WTC11 (cell line): ENCODE data around the gene CHPT1. TPM values are rescaled to one million over a fixed set of nuclear protein-coding genes. Genes with fewer than 3 reads are reported as not detected.

Experiments
- ATAC-seq: fragments of 200-7000 bp; cut with Tn5 transposase; 2 replicates; pipeline ENCODE4 v1.10.0; 2021; ENCODE audit warnings: mild to moderate bottlenecking, moderate library complexity
- CTCF ChIA-PET: fragments of 300-600 bp; sonication (Branson Sonifier 250); formaldehyde crosslinking; loops from one replicate; lab custom pipeline; 2021; ENCODE audit warnings: antibody characterized with exemption; lab: Charles Lee
- POLR2A ChIA-PET: fragments of 350-600 bp; sonication (Branson Sonifier 250); formaldehyde crosslinking; loops from one replicate; lab custom pipeline; 2021; ENCODE audit warnings: antibody characterized with exemption; lab: Charles Lee
- DNase-seq: peaks from one replicate; pipeline ENCODE4 v3.0.0; 2021; ENCODE audit warnings: low spot score
- H3K27ac Mint-ChIP-seq: 2 replicates; pipeline ENCODE4 v1.8.0; 2021; ENCODE audit warnings: mixed read lengths
- H3K27me3 Mint-ChIP-seq: 2 replicates; pipeline ENCODE4 v1.8.0; 2021; ENCODE audit warnings: low read depth, mild to moderate bottlenecking, moderate library complexity, mixed read lengths
- H3K36me3 Mint-ChIP-seq: 2 replicates; pipeline ENCODE4 v1.8.0; 2021; ENCODE audit warnings: mixed read lengths
- H3K4me1 Mint-ChIP-seq: 2 replicates; pipeline ENCODE4 v1.8.0; 2022; ENCODE audit warnings: mixed read lengths
- H3K4me3 Mint-ChIP-seq: 2 replicates; pipeline ENCODE4 v1.8.0; 2021; ENCODE audit warnings: mild to moderate bottlenecking, moderate library complexity, mixed read lengths
- H3K9me3 Mint-ChIP-seq: 2 replicates; pipeline ENCODE4 v1.8.0; 2021; ENCODE audit warnings: mixed read lengths
- ATF1 ChIP-seq: sonication (generic); formaldehyde crosslinking; IDR thresholded peaks from 2 replicates; pipeline ENCODE4 v1.8.1; 2023; ENCODE audit warnings: mild to moderate bottlenecking, moderate library complexity, missing genetic modification reagents
- FOXK1 ChIP-seq: sonication (generic); formaldehyde crosslinking; IDR thresholded peaks from 2 replicates; pipeline ENCODE4 v1.8.0; 2022; ENCODE audit warnings: mild to moderate bottlenecking, moderate library complexity, missing genetic modification reagents
- SMAD3 ChIP-seq: sonication (generic); formaldehyde crosslinking; IDR thresholded peaks from 2 replicates; pipeline ENCODE4 v1.8.0; 2022; ENCODE audit warnings: missing genetic modification reagents, mild to moderate bottlenecking, borderline replicate concordance
- SP1 ChIP-seq: sonication (generic); formaldehyde crosslinking; conservative IDR thresholded peaks from 2 replicates; pipeline ENCODE4 v1.8.1; 2022; ENCODE audit warnings: missing genetic modification reagents
- TEAD1 ChIP-seq: sonication (generic); formaldehyde crosslinking; IDR thresholded peaks from 2 replicates; pipeline ENCODE4 v1.8.0; 2022; ENCODE audit warnings: mild to moderate bottlenecking, missing genetic modification reagents
- TEAD4 ChIP-seq: sonication (generic); formaldehyde crosslinking; IDR thresholded peaks from 2 replicates; pipeline ENCODE4 v1.8.0; 2022; ENCODE audit warnings: mild to moderate bottlenecking, missing genetic modification reagents
- ZNF232 ChIP-seq: sonication (generic); formaldehyde crosslinking; IDR thresholded peaks from 2 replicates; pipeline ENCODE4 v1.8.0; 2022; ENCODE audit warnings: mild to moderate bottlenecking, missing genetic modification reagents
- ZNF263 ChIP-seq: sonication (generic); formaldehyde crosslinking; IDR thresholded peaks from 2 replicates; pipeline ENCODE4 v1.8.1; 2022; ENCODE audit warnings: low read depth, mild to moderate bottlenecking, moderate library complexity, missing genetic modification reagents
- ZNF671 ChIP-seq: fragments of 250-450 bp; sonication (Bioruptor Pico); IDR thresholded peaks from 2 replicates; pipeline ENCODE4 v1.8.0; 2021; ENCODE audit warnings: mild to moderate bottlenecking
- total RNA-seq: library from RNA; stranded (reverse); gene quantifications from 3 replicates; pipeline ENCODE4 v1.2.3, GENCODE V29; 2021
- TF ChIP-seq, protein P1 (sequence below): sonication (generic); formaldehyde crosslinking; IDR thresholded peaks from 2 replicates; pipeline ENCODE4 v1.8.1; 2022; ENCODE audit warnings: mild to moderate bottlenecking, missing genetic modification reagents, moderate library complexity, borderline replicate concordance
- TF ChIP-seq, protein P2 (sequence below): sonication (generic); formaldehyde crosslinking; IDR thresholded peaks from 2 replicates; pipeline ENCODE4 v1.8.1; 2023; ENCODE audit warnings: mild to moderate bottlenecking, missing genetic modification reagents
- TF ChIP-seq, protein P3 (sequence below): sonication (generic); formaldehyde crosslinking; IDR thresholded peaks from 2 replicates; pipeline ENCODE4 v1.8.0; 2022; ENCODE audit warnings: missing genetic modification reagents
- TF ChIP-seq, protein P4 (sequence below): sonication (generic); formaldehyde crosslinking; IDR thresholded peaks from 2 replicates; pipeline ENCODE4 v1.8.1; 2023; ENCODE audit warnings: mild to moderate bottlenecking, moderate library complexity, missing genetic modification reagents

Gene CHPT1
- total RNA-seq, 1 experiment from 2014 or later: 19.1 TPM

DNA sequence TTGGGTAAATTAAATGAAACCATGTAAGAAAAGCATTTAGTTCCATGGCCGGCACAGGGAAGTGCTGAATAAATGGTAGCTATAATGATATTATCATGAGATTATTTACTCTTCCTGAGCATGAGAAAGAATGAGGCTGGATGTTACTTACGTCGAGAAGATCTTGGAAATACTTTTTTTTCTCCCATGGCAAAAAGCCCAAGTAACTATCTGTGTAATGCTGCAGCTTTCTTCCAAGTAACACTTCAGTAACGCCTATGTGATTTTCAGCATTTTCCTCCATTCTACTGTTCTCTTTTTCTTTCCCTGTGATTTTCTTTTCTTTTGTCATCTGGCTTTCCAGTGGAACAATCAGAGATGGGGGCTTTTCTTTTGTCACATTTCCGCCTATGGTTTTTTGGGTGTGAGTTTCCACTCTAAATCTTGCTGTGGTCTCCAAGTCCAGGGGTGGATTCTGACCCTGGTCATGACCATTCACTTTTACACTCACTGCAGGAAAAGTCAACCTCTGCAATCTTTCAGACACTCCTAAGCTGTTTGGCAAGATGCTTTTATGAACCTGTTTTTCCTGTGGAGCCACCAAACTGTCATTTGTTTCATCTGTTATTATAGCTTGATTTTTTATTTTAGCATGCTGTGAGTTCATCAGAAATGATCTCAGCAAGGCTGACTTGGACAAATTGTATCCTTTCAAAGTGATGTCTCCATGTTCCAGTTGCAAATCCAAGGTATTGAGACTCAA is 66.8 kb downstream of the CHPT1 start (continued):
- TF ChIP-seq, protein P1, sequence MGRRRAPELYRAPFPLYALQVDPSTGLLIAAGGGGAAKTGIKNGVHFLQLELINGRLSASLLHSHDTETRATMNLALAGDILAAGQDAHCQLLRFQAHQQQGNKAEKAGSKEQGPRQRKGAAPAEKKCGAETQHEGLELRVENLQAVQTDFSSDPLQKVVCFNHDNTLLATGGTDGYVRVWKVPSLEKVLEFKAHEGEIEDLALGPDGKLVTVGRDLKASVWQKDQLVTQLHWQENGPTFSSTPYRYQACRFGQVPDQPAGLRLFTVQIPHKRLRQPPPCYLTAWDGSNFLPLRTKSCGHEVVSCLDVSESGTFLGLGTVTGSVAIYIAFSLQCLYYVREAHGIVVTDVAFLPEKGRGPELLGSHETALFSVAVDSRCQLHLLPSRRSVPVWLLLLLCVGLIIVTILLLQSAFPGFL (CRISPR knock-in tag): no peak
- TF ChIP-seq ZNF671 (CRISPR knock-in tag): no peak

DNA sequence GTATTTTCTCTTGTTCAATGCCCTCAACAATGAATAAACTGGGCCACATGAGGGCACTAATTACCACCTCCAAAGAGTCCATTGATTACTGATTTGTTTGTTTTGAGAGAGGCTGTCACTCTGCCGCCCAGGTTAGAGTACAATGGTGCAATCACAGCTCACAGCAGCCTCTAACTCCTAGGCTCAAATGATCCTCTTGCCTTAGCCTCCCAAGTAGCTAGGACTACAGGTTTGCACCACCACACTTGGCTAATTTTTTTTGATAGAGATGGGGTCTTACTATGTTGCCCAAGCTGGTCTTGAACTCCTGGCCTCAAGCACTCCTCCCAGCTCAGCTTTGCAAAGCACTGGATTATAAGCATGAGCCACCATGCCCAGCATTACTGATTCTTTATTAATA is 70.1 kb downstream of the CHPT1 start:
- TF ChIP-seq ZNF232 (CRISPR knock-in tag) (no peak), SMAD3 (CRISPR knock-in tag) (no peak), ATF1 (CRISPR knock-in tag) (no peak), TEAD1 (CRISPR knock-in tag) (no peak)
- TF ChIP-seq, protein P2, sequence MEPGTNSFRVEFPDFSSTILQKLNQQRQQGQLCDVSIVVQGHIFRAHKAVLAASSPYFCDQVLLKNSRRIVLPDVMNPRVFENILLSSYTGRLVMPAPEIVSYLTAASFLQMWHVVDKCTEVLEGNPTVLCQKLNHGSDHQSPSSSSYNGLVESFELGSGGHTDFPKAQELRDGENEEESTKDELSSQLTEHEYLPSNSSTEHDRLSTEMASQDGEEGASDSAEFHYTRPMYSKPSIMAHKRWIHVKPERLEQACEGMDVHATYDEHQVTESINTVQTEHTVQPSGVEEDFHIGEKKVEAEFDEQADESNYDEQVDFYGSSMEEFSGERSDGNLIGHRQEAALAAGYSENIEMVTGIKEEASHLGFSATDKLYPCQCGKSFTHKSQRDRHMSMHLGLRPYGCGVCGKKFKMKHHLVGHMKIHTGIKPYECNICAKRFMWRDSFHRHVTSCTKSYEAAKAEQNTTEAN (CRISPR knock-in tag): no peak
- TF ChIP-seq, protein P3, sequence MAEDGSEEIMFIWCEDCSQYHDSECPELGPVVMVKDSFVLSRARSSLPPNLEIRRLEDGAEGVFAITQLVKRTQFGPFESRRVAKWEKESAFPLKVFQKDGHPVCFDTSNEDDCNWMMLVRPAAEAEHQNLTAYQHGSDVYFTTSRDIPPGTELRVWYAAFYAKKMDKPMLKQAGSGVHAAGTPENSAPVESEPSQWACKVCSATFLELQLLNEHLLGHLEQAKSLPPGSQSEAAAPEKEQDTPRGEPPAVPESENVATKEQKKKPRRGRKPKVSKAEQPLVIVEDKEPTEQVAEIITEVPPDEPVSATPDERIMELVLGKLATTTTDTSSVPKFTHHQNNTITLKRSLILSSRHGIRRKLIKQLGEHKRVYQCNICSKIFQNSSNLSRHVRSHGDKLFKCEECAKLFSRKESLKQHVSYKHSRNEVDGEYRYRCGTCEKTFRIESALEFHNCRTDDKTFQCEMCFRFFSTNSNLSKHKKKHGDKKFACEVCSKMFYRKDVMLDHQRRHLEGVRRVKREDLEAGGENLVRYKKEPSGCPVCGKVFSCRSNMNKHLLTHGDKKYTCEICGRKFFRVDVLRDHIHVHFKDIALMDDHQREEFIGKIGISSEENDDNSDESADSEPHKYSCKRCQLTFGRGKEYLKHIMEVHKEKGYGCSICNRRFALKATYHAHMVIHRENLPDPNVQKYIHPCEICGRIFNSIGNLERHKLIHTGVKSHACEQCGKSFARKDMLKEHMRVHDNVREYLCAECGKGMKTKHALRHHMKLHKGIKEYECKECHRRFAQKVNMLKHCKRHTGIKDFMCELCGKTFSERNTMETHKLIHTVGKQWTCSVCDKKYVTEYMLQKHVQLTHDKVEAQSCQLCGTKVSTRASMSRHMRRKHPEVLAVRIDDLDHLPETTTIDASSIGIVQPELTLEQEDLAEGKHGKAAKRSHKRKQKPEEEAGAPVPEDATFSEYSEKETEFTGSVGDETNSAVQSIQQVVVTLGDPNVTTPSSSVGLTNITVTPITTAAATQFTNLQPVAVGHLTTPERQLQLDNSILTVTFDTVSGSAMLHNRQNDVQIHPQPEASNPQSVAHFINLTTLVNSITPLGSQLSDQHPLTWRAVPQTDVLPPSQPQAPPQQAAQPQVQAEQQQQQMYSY (CRISPR knock-in tag): no peak
- TF ChIP-seq, all 79 proteins: peak for 0
- Mint-ChIP-seq H3K27me3 (no peaks in the 10 kb centered on the region), H3K4me3 (no peak overlapping the region), H3K9me3 (no peaks in the 10 kb centered on the region), H3K4me1 (no peaks in the 10 kb centered on the region), H3K27ac (no peak overlapping the region), H3K36me3 (peaks cover 14% of the 10 kb centered on the region)
- POLR2A ChIA-PET: no interaction called here
- ATAC-seq (no peak), DNase-seq (no peak)
- CTCF ChIA-PET: interaction anchor here (1.3 kb wide), 1 partner anchor 73 kb away, joined by 4 read pairs; no protein-coding TSS in a partner anchor

DNA sequence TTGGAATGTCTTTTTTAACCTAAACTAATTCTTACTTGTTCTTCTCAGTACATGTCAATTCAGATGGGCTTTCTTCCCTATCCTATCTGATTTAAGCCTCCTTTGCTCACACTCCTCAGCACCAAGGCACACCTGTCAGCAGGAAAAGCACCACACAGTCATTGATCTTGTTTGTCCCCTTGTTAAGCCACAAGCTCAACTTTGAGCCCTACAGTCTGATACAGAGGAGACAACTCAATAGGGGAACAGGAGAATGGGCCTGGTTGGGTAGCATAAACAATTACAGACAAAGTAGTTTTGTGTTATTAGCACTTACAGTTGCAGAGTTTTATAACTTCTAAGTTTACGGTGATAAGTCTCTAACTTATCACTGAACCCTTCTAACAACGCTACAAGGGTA is 71.3 kb downstream of the CHPT1 start:
- TF ChIP-seq SP1 (CRISPR knock-in tag) (no peak), ZNF232 (CRISPR knock-in tag) (no peak), TEAD4 (CRISPR knock-in tag) (no peak), FOXK1 (CRISPR knock-in tag) (no peak)
- TF ChIP-seq, all 79 proteins: peak for 0
- CTCF ChIA-PET: interaction anchor here (0.7 to 0.8 kb wide), 2 partner anchors 9 to 62 kb away, joined by 3 to 5 read pairs; partner anchors contain the start of gene GNPTAB
- DNase-seq (no peak), ATAC-seq (no peak)
- H3K27ac Mint-ChIP-seq: no peak overlapping the region
- peaks cover 14% of the 10 kb centered on the region for H3K36me3 Mint-ChIP-seq
- H3K9me3 Mint-ChIP-seq: no peaks in the 10 kb centered on the region
- no peaks in the 10 kb centered on the region for H3K27me3 Mint-ChIP-seq
- H3K4me1 Mint-ChIP-seq: no peaks in the 10 kb centered on the region
- H3K4me3 Mint-ChIP-seq: no peak overlapping the region
- POLR2A ChIA-PET: no interaction called here

DNA sequence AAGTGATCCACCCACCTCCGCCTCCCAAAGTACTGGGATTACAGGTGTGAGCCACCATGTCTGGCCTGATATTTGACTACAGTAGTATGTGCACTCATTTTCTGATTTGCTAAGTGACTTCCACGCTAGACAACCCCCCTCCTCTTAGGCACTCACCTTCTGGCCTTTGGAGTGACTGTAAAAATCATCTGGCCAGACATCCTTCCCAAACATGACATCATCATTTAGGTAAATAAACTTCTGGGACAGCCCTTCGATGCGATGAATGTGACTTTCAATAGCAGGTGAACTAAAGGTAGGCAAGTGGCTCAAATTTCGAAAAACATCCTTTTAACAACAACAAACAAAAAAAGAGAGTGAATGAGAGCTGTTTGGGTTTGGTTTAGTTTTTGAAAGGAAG is 72.4 kb downstream of the CHPT1 start:
- H3K9me3 Mint-ChIP-seq: no peaks in the 10 kb centered on the region
- ChIA-PET POLR2A (no interaction called here), CTCF (interaction anchor here (1.0 kb wide), 1 partner anchor 70 kb away, joined by 3 read pairs; no protein-coding TSS in a partner anchor)
- H3K27me3 Mint-ChIP-seq: no peaks in the 10 kb centered on the region
- no peak overlapping the region for H3K4me3 Mint-ChIP-seq
- H3K36me3 Mint-ChIP-seq: peaks cover 14% of the 10 kb centered on the region
- H3K27ac Mint-ChIP-seq: no peak overlapping the region
- DNase-seq (no peak), ATAC-seq (no peak)
- no peaks in the 10 kb centered on the region for H3K4me1 Mint-ChIP-seq
- TF ChIP-seq, protein P4, sequence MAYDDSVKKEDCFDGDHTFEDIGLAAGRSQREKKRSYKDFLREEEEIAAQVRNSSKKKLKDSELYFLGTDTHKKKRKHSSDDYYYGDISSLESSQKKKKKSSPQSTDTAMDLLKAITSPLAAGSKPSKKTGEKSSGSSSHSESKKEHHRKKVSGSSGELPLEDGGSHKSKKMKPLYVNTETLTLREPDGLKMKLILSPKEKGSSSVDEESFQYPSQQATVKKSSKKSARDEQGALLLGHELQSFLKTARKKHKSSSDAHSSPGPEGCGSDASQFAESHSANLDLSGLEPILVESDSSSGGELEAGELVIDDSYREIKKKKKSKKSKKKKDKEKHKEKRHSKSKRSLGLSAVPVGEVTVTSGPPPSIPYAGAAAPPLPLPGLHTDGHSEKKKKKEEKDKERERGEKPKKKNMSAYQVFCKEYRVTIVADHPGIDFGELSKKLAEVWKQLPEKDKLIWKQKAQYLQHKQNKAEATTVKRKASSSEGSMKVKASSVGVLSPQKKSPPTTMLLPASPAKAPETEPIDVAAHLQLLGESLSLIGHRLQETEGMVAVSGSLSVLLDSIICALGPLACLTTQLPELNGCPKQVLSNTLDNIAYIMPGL (CRISPR knock-in tag): no peak
- TF ChIP-seq ZNF263: no peak
